Endothelial cell of umbilical vein (primary cell): Measurements from ENCODE around the gene DSG4. TPM values are rescaled to one million over a fixed set of nuclear protein-coding genes. Genes with fewer than 3 reads are reported as not detected.
A peak's percentile ranks its signal among the peaks of the same experiment; 100 is the strongest.

Experiments used
- BruUV-seq: library from RNA; stranded (reverse); fragments of 400-500 nt; replicated peaks from 2 replicates; lab custom pipeline; 2021; lab: Mats Ljungman, UMichigan
- CTCF ChIA-PET: fragments of 300-600, 350-600 bp; sonication (Branson Sonifier 250); formaldehyde crosslinking; loops from one replicate; lab custom pipeline; 2021; ENCODE audit warnings: antibody characterized with exemption, inconsistent platforms; lab: Charles Lee
- POLR2A ChIA-PET: fragments of 300-600, 350-600 bp; sonication (Branson Sonifier 250); formaldehyde crosslinking; loops from one replicate; lab custom pipeline; 2021; ENCODE audit warnings: antibody characterized with exemption, inconsistent platforms; lab: Charles Lee
- DNase-seq: peaks from one replicate; pipeline ENCODE4 v3.0.0-alpha.2; 2011; ENCODE audit warnings: low read depth, low spot score
- FAIRE-seq: peaks from 2 replicates; lab custom pipeline; 2011; peaks lifted over from hg19 to GRCh38; lab: Jason Lieb, UNC
- H2AFZ ChIP-seq: 2 replicates; pipeline ENCODE4 v1.6.0; 2012; ENCODE audit warnings: low read depth, low read length, control low read depth, inconsistent platforms
- H3K27ac ChIP-seq: 2 replicates; pipeline ENCODE4 v1.5.1; 2011; ENCODE audit warnings: low read depth, mild to moderate bottlenecking, control low read depth, low read length, moderate library complexity; ENCODE audit not compliant: insufficient read depth
- H3K27me3 ChIP-seq, 2 experiments: 2 replicates each; pipeline versions ENCODE4 v1.6.0 to v1.6.1; 2011; ENCODE audit warnings: low read length in 2 of 2, mixed read lengths in 1 of 2; ENCODE audit not compliant: control insufficient read depth in 2 of 2, insufficient read depth in 2 of 2
- H3K36me3 ChIP-seq, 2 experiments: 2 replicates in 1 of 2; 3 replicates in 1 of 2; pipeline ENCODE4 v1.5.1; 2011; ENCODE audit warnings: low read length in 2 of 2, mild to moderate bottlenecking in 1 of 2, moderate library complexity in 1 of 2; ENCODE audit not compliant: control insufficient read depth in 2 of 2, insufficient read depth in 2 of 2; ENCODE audit errors: extremely low read depth in 1 of 2
- H3K4me1 ChIP-seq: 3 replicates; pipeline ENCODE4 v1.5.1; 2011; ENCODE audit warnings: mild to moderate bottlenecking, low read length; ENCODE audit not compliant: control insufficient read depth, insufficient read depth; ENCODE audit errors: extremely low read depth
- H3K4me2 ChIP-seq: 2 replicates; pipeline ENCODE4 v1.6.1; 2011; ENCODE audit warnings: low read length, control low read depth, mixed read lengths; ENCODE audit not compliant: insufficient read depth
- H3K4me3 ChIP-seq, 3 experiments: fragments of 200-600 bp in 1 of 3; sonication (generic), shearing (Covaris generic) in 1 of 3; replicated peaks in 1 of 3; 2 replicates each; pipeline ENCODE4 v1.5.1; 2011 to 2016; ENCODE audit warnings: control low read depth in 3 of 3, low read length in 3 of 3, mild to moderate bottlenecking in 2 of 3, inconsistent platforms in 1 of 3, low read depth in 1 of 3, moderate library complexity in 1 of 3; ENCODE audit not compliant: insufficient read depth in 1 of 3
- H3K79me2 ChIP-seq: 2 replicates; pipeline ENCODE4 v1.6.0; 2012; ENCODE audit warnings: low read length, inconsistent platforms; ENCODE audit not compliant: control insufficient read depth, insufficient read depth
- H3K9ac ChIP-seq: replicated peaks from 2 replicates; pipeline ENCODE3; 2011; ENCODE audit warnings: low read length, control low read depth; ENCODE audit not compliant: insufficient read depth; ENCODE audit errors: extremely low read depth
- H3K9me1 ChIP-seq: replicated peaks from 3 replicates; pipeline ENCODE4 v1.6.0; 2011; ENCODE audit warnings: mild to moderate bottlenecking, low read length; ENCODE audit not compliant: control insufficient read depth, insufficient read depth; ENCODE audit errors: extremely low read depth
- H3K9me3 ChIP-seq: replicated peaks from 2 replicates; pipeline ENCODE4 v1.5.1; 2012; ENCODE audit warnings: low read length, inconsistent platforms; ENCODE audit not compliant: control insufficient read depth, insufficient read depth
- H4K20me1 ChIP-seq: replicated peaks from 2 replicates; pipeline ENCODE3; 2011; ENCODE audit warnings: mild to moderate bottlenecking, low read length; ENCODE audit not compliant: control insufficient read depth, insufficient read depth; ENCODE audit errors: extremely low read depth
- CTCF ChIP-seq, 2 donors: IDR thresholded peaks; 1 replicate in 1 of 2; 2 replicates in 1 of 2; pipeline ENCODE4 v1.5.1; 2011; ENCODE audit warnings: low read length in 2 of 2, mild to moderate bottlenecking in 2 of 2, moderate library complexity in 2 of 2, control low read depth in 1 of 2, inconsistent platforms in 1 of 2, low read depth in 1 of 2; ENCODE audit not compliant: insufficient read depth in 1 of 2; ENCODE audit errors: extremely low read depth in 1 of 2
- EZH2 ChIP-seq: IDR thresholded peaks from 2 replicates; pipeline ENCODE4 v1.6.1; 2012; ENCODE audit warnings: borderline replicate concordance, low read depth, mild to moderate bottlenecking, moderate library complexity, low read length, inconsistent platforms; ENCODE audit not compliant: severe bottlenecking
- FOS ChIP-seq: IDR thresholded peaks from 2 replicates; pipeline ENCODE4 v1.6.1; 2011; ENCODE audit warnings: mild to moderate bottlenecking, low read length, moderate library complexity, borderline replicate concordance; ENCODE audit not compliant: insufficient read depth
- GATA2 ChIP-seq: IDR thresholded peaks from 2 replicates; pipeline ENCODE4 v1.7.0; 2011; ENCODE audit warnings: low read depth, mild to moderate bottlenecking, moderate library complexity, mixed read lengths, low read length; ENCODE audit not compliant: insufficient read length, insufficient read depth
- JUN ChIP-seq: IDR thresholded peaks from 2 replicates; pipeline ENCODE4 v1.6.1; 2011; ENCODE audit warnings: borderline replicate concordance, low read depth; ENCODE audit not compliant: insufficient read length, insufficient read depth
- MAX ChIP-seq: IDR thresholded peaks from 2 replicates; pipeline ENCODE4 v1.6.1; 2011; ENCODE audit not compliant: insufficient read depth, insufficient read length
- MYC ChIP-seq: IDR thresholded peaks from one replicate; pipeline ENCODE4 v1.6.1; 2011; ENCODE audit warnings: mild to moderate bottlenecking, low read depth, low read length
- POLR2A ChIP-seq: IDR thresholded peaks from 2 replicates; pipeline ENCODE4 v1.6.1; 2012; ENCODE audit warnings: low read depth, mild to moderate bottlenecking, control low read depth, low read length
- POLR2AphosphoS5 ChIP-seq: IDR thresholded peaks from 2 replicates; pipeline ENCODE4 v1.6.1; 2012; ENCODE audit warnings: low read depth, mild to moderate bottlenecking, control low read depth, low read length, moderate library complexity; ENCODE audit not compliant: insufficient read depth
- dilution Hi-C: fragments of 300-500 bp; cut with MboI; formaldehyde crosslinking; loops from one replicate; pipeline ENCODE4 v1.15.0; 2019; ENCODE audit warnings: low sequenced_read_pairs; ENCODE audit not compliant: extremely low pct_ligation_motif_present
- intact Hi-C: fragments of 100-400 bp; cut with micrococcal nuclease; formaldehyde crosslinking; loops from one replicate; pipeline ENCODE4 v1.10.0; 2022
- polyA plus RNA-seq, 4 experiments: library from polyadenylated mRNA; depleted of rRNA in 3 of 4; stranded (reverse) in 3 of 4; unstranded in 1 of 4; fragments of >200 nt; gene quantifications; 2 replicates each; pipeline versions ENCODE4 v1.2.1 to v1.2.3, GENCODE V29; 2011 to 2012; ENCODE audit warnings: missing spikeins in 1 of 4
- total RNA-seq: library from RNA; stranded (reverse); gene quantifications from 2 replicates; pipeline ENCODE4 v1.2.3, GENCODE V29; 2021

Gene DSG4
- total and polyA plus RNA-seq, 2 donors (not counting 3 experiments of a cell fraction or from before 2014, with no cell fraction given) = not detected

- intact Hi-C loops = no loop called here
- FAIRE-seq (peak; percentile 8), DNase-seq (no peak)
- no peaks in the 10 kb centered on the region for H3K9me3 ChIP-seq
- no peak overlapping the region for H3K27ac ChIP-seq
- no peaks in the 10 kb centered on the region for H3K79me2 ChIP-seq
- POLR2A ChIA-PET = no interaction called here
- H3K9ac ChIP-seq = no peak overlapping the region
- CTCF ChIA-PET = no interaction called here
- H3K36me3 ChIP-seq = no peaks in the 10 kb centered on the region
- TF ChIP-seq FOS (no peak), POLR2A (no peak), CTCF (IDR thresholded peaks at IDR 0.05; ENCODE audit: extremely low read depth in 1 of 2, insufficient read depth in 1 of 2, low read depth in 1 of 2, low read length in 2 of 2) (no peak), POLR2AphosphoS5 (no peak), MYC (no peak), JUN (no peak), GATA2 (no peak), EZH2 (no peak), MAX (no peak)
- BruUV-seq = no TSS peak
- dilution Hi-C loops = no loop called here
- no peak overlapping the region for H3K4me2 ChIP-seq
- no peaks in the 10 kb centered on the region for H3K4me1 ChIP-seq
- no peak overlapping the region for H2AFZ ChIP-seq
- no peaks in the 10 kb centered on the region for H3K27me3 ChIP-seq
- H3K9me1 ChIP-seq = no peaks in the 10 kb centered on the region
- H4K20me1 ChIP-seq = no peaks in the 10 kb centered on the region
- no peak overlapping the region for H3K4me3 ChIP-seq
Measured at GRCh38 chr18:31420524-31420923, 43.9 kb downstream of the DSG4 start.
